HG03108 (cell line): ENCODE data around the gene AOPEP.
"Not testable (repeated sequence)": the region's sequence is repeated elsewhere in the genome, so short reads cannot be mapped to it uniquely, and the experiment has no call there.

Source experiments
- ATAC-seq: cut with Tn5 transposase; IDR thresholded peaks from one replicate; pipeline ENCODE4 v1.9.1; 2021; ENCODE audit warnings: moderate library complexity; ENCODE audit not compliant: unreplicated experiment

The AOPEP gene

GRCh38 chr9:94927048-94927761, 200.7 kb downstream of the AOPEP start:
- no peak for ATAC-seq

GRCh38 chr9:94927762-94928670, 201.5 kb downstream of the AOPEP start:
- ATAC-seq = no peak

- no peak for ATAC-seq
These were observed 202.3 kb downstream of the AOPEP start for GRCh38 chr9:94928691-94929368.

GRCh38 chr9:94929369-94929756, 202.9 kb downstream of the AOPEP start:
- ATAC-seq = no peak

GRCh38 chr9:94931036-94931633, 204.6 kb downstream of the AOPEP start:
- ATAC-seq = no peak

- no peak for ATAC-seq
These were observed 205.2 kb downstream of the AOPEP start for GRCh38 chr9:94931740-94932139.

- ATAC-seq = no peak
These were observed 206.4 kb downstream of the AOPEP start for GRCh38 chr9:94932652-94933510.

GRCh38 chr9:94933511-94933828, 207.0 kb downstream of the AOPEP start:
- ATAC-seq = no peak

- no peak for ATAC-seq
These were observed 208.4 kb downstream of the AOPEP start for GRCh38 chr9:94934816-94935328.

- no peak for ATAC-seq
These were observed 208.9 kb downstream of the AOPEP start for GRCh38 chr9:94935396-94935795.

- no peak for ATAC-seq
These were observed 209.9 kb downstream of the AOPEP start for GRCh38 chr9:94936419-94936818.

GRCh38 chr9:94937214-94937903, 210.9 kb downstream of the AOPEP start:
- no peak for ATAC-seq

- ATAC-seq = no peak
These were observed 211.9 kb downstream of the AOPEP start for GRCh38 chr9:94938384-94938783.

GRCh38 chr9:94940296-94940695, 213.8 kb downstream of the AOPEP start:
- ATAC-seq = not testable (repeated sequence)

- no peak for ATAC-seq
These were observed 214.8 kb downstream of the AOPEP start for GRCh38 chr9:94941211-94941875.

GRCh38 chr9:94944626-94945025, 218.1 kb downstream of the AOPEP start:
- ATAC-seq = no peak

- ATAC-seq = no peak
These were observed 219.0 kb downstream of the AOPEP start for GRCh38 chr9:94945197-94946144.

GRCh38 chr9:94946256-94946655, 219.8 kb downstream of the AOPEP start:
- no peak for ATAC-seq
